Lower leg skin (tissue), 3 donors: ENCODE data around the gene NTRK2.

Experiments used
- CTCF ChIP-seq, 3 donors: fragments of 450-650 bp; IDR thresholded peaks; one replicate each; pipeline ENCODE4 v1.5.1; 2016; ENCODE audit warnings: antibody characterized with exemption in 3 of 3, mild to moderate bottlenecking in 3 of 3, moderate library complexity in 2 of 3
- POLR2A ChIP-seq, 2 donors: fragments of 450-650 bp; IDR thresholded peaks; one replicate each; pipeline ENCODE4 v1.6.1; 2016 to 2017; ENCODE audit warnings: antibody characterized with exemption in 2 of 2, mild to moderate bottlenecking in 1 of 2, moderate library complexity in 1 of 2

- TF ChIP-seq CTCF (IDR thresholded peaks at IDR 0.05) = no peak
- TF ChIP-seq POLR2A (IDR thresholded peaks at IDR 0.05) = no peak
Measured at GRCh38 chr9:84974258-84974657, 304.7 kb downstream of the NTRK2 start.
